ENCODE data around the gene PHLDA3.

- TF ChIP-seq CTCF (IDR thresholded peaks at IDR 0.05) = no peak
- no peak for TF ChIP-seq POLR2A (IDR thresholded peaks at IDR 0.05)
Observed at GRCh38 chr1:201500670-201501120, 31.7 kb upstream of the PHLDA3 start.
